Transverse colon (tissue), 3 donors: ENCODE measurements around the gene CTNND2.

Experiments
- EP300 ChIP-seq: sonication (generic); formaldehyde crosslinking; IDR thresholded peaks from one replicate; pipeline ENCODE4 v1.6.1; 2017; ENCODE audit warnings: antibody characterized with exemption, low read depth
- POLR2A ChIP-seq: fragments of 450-650 bp; IDR thresholded peaks from one replicate; pipeline ENCODE4 v1.6.1; 2016; ENCODE audit warnings: antibody characterized with exemption, mild to moderate bottlenecking, moderate library complexity
- TF ChIP-seq, protein P1 (sequence below), 5 experiments: fragments of 200-600 bp in 3 of 5; fragments of 450-650 bp in 2 of 5; sonication (generic) in 3 of 5; IDR thresholded peaks; 1 replicate in 2 of 5; 2 replicates in 3 of 5; pipeline ENCODE4 v1.5.1; 2016 to 2017; ENCODE audit warnings: antibody characterized with exemption in 5 of 5, inconsistent platforms in 3 of 5, mild to moderate bottlenecking in 2 of 5, moderate library complexity in 1 of 5

- TF ChIP-seq, protein P1, sequence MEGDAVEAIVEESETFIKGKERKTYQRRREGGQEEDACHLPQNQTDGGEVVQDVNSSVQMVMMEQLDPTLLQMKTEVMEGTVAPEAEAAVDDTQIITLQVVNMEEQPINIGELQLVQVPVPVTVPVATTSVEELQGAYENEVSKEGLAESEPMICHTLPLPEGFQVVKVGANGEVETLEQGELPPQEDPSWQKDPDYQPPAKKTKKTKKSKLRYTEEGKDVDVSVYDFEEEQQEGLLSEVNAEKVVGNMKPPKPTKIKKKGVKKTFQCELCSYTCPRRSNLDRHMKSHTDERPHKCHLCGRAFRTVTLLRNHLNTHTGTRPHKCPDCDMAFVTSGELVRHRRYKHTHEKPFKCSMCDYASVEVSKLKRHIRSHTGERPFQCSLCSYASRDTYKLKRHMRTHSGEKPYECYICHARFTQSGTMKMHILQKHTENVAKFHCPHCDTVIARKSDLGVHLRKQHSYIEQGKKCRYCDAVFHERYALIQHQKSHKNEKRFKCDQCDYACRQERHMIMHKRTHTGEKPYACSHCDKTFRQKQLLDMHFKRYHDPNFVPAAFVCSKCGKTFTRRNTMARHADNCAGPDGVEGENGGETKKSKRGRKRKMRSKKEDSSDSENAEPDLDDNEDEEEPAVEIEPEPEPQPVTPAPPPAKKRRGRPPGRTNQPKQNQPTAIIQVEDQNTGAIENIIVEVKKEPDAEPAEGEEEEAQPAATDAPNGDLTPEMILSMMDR (IDR thresholded peaks at IDR 0.05) = no peak
- TF ChIP-seq EP300 = no peak
- TF ChIP-seq POLR2A = no peak
These were observed 506.7 kb downstream of the CTNND2 start for GRCh38 chr5:11397549-11397948.
